ENCODE data around the gene CIBAR2. TPM values are rescaled to one million over a fixed set of nuclear protein-coding genes. Genes with fewer than 3 reads are reported as not detected.

Gene CIBAR2
- total and polyA plus RNA-seq, 10 of the 15 experiments (the other 5 are each of a cell fraction or from before 2014, with no cell fraction given), result 0.05 to 0.16 (median 0.07) TPM; not detected in 7

- ChIA-PET RAD21 (ENCODE audit: unreplicated experiment) (no interaction called here), SMC1A (ENCODE audit: uncharacterized antibody, unreplicated experiment) (no interaction called here), POLR2A (no interaction called here), CTCF (interaction anchor here (3.9 kb wide), 1 partner anchor 27 kb away, joined by 27 read pairs; no protein-coding TSS in a partner anchor)
- H3K27me3 ChIP-seq (replicated peaks in 1 of 2; ENCODE audit: control insufficient read depth in 2 of 2, insufficient read depth in 2 of 2, low read length in 1 of 2), result no peaks in the 10 kb centered on the region
- FAIRE-seq, result no peak
- peaks cover 48% of the 10 kb centered on the region for H3K4me1 ChIP-seq (ENCODE audit: control insufficient read depth, insufficient read depth, low read length)
- H3K9me3 ChIP-seq (replicated peaks; ENCODE audit: control insufficient read depth, insufficient read depth, low read length), result no peaks in the 10 kb centered on the region
- ATAC-seq, result no peak
- H3K79me2 ChIP-seq (ENCODE audit: control insufficient read depth, insufficient read depth, low read length), result no peaks in the 10 kb centered on the region; the same call in 1 of the 2 replicates
- H3K36me3 ChIP-seq (ENCODE audit: control insufficient read depth in 2 of 2, insufficient read depth in 2 of 2, low read length in 1 of 2), result no peaks in the 10 kb centered on the region
- H3K27ac ChIP-seq (ENCODE audit: control insufficient read depth, insufficient read depth), result no peak overlapping the region
- 96% methylated on average over 4 of the region's 4 CpGs for WGBS (ENCODE audit: insufficient coverage, insufficient replicate concordance, low lambda C conversion rate, missing lambda C conversion rate)
- intact Hi-C loops (cut with micrococcal nuclease; ENCODE audit: unreplicated experiment) (no loop called here), in situ Hi-C loops (cut with MboI) (no loop called here)
- TF ChIP-seq SIN3A (IDR thresholded peaks at IDR 0.05; ENCODE audit: low read depth, low read length) (no peak), CREB1 (IDR thresholded peaks at IDR 0.05; ENCODE audit: low read depth) (no peak), CBFB (IDR thresholded peaks at IDR 0.05; ENCODE audit: low read depth) (no peak), BMI1 (IDR thresholded peaks at IDR 0.05; ENCODE audit: borderline replicate concordance) (no peak), POLR2AphosphoS2 (IDR thresholded peaks at IDR 0.05; ENCODE audit: low read depth, low read length) (no peak), ZNF217 (IDR thresholded peaks at IDR 0.05) (no peak), HDAC6 (IDR thresholded peaks at IDR 0.05; ENCODE audit: unreplicated experiment) (no peak), SUZ12 (IDR thresholded peaks at IDR 0.05; ENCODE audit: unreplicated experiment) (no peak), MEF2A (IDR thresholded peaks at IDR 0.05; ENCODE audit: insufficient read depth, low read depth, low read length) (no peak), LARP7 (IDR thresholded peaks at IDR 0.05) (no peak), PAX5 (IDR thresholded peaks at IDR 0.05; ENCODE audit: borderline replicate concordance, low read depth, low read length) (no peak)
- H2AFZ ChIP-seq (ENCODE audit: control insufficient read depth, low read depth, low read length), result no peak overlapping the region
- no peak overlapping the region for H3K4me2 ChIP-seq (ENCODE audit: control insufficient read depth, insufficient read depth)
- H3K4me3 ChIP-seq, result no peak overlapping the region
- BruUV-seq (replicated peaks), result no TSS peak
- no peak for DNase-seq (ENCODE audit: low read depth, low spot score)
- no peaks in the 10 kb centered on the region for H4K20me1 ChIP-seq (ENCODE audit: control insufficient read depth, insufficient read depth)
- H3K9ac ChIP-seq (ENCODE audit: control insufficient read depth, insufficient read depth, low read length), result no peak overlapping the region
These were observed 53.4 kb downstream of the CIBAR2 start for GRCh38 chr16:85058909-85059308.
